Panc1 (cell line): ENCODE results near the gene PSMA7.

Source experiments
- POLR2AphosphoS5 ChIP-seq: IDR thresholded peaks from 2 replicates; pipeline ENCODE4 v1.6.1; 2012; ENCODE audit warnings: mild to moderate bottlenecking, low read depth, low read length, moderate library complexity
- SIN3A ChIP-seq: IDR thresholded peaks from 2 replicates; pipeline ENCODE4 v1.6.1; 2012; ENCODE audit warnings: low read depth, mild to moderate bottlenecking, low read length, moderate library complexity, borderline replicate concordance; ENCODE audit not compliant: insufficient read depth
- TCF7L2 ChIP-seq: IDR thresholded peaks from 2 replicates; pipeline ENCODE4 v1.6.1; 2011; ENCODE audit warnings: mild to moderate bottlenecking, low read depth, low read length, inconsistent platforms
- TF ChIP-seq, protein P1 (sequence below): fragments of 450-650 bp; IDR thresholded peaks from 2 replicates; pipeline ENCODE4 v1.5.1; 2017; ENCODE audit warnings: mild to moderate bottlenecking
- TF ChIP-seq, protein P2 (sequence below), 2 experiments: IDR thresholded peaks; 2 replicates each; pipeline ENCODE4 v1.6.1; 2011 to 2012; ENCODE audit warnings: low read depth in 2 of 2, control low read depth in 1 of 2, low read length in 1 of 2, mild to moderate bottlenecking in 1 of 2, moderate library complexity in 1 of 2; ENCODE audit not compliant: insufficient read depth in 1 of 2

GRCh38 chr20:62117362-62117646 is 25.9 kb downstream of the PSMA7 start:
- TF ChIP-seq, protein P1, sequence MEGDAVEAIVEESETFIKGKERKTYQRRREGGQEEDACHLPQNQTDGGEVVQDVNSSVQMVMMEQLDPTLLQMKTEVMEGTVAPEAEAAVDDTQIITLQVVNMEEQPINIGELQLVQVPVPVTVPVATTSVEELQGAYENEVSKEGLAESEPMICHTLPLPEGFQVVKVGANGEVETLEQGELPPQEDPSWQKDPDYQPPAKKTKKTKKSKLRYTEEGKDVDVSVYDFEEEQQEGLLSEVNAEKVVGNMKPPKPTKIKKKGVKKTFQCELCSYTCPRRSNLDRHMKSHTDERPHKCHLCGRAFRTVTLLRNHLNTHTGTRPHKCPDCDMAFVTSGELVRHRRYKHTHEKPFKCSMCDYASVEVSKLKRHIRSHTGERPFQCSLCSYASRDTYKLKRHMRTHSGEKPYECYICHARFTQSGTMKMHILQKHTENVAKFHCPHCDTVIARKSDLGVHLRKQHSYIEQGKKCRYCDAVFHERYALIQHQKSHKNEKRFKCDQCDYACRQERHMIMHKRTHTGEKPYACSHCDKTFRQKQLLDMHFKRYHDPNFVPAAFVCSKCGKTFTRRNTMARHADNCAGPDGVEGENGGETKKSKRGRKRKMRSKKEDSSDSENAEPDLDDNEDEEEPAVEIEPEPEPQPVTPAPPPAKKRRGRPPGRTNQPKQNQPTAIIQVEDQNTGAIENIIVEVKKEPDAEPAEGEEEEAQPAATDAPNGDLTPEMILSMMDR: no peak
- TF ChIP-seq, protein P2, sequence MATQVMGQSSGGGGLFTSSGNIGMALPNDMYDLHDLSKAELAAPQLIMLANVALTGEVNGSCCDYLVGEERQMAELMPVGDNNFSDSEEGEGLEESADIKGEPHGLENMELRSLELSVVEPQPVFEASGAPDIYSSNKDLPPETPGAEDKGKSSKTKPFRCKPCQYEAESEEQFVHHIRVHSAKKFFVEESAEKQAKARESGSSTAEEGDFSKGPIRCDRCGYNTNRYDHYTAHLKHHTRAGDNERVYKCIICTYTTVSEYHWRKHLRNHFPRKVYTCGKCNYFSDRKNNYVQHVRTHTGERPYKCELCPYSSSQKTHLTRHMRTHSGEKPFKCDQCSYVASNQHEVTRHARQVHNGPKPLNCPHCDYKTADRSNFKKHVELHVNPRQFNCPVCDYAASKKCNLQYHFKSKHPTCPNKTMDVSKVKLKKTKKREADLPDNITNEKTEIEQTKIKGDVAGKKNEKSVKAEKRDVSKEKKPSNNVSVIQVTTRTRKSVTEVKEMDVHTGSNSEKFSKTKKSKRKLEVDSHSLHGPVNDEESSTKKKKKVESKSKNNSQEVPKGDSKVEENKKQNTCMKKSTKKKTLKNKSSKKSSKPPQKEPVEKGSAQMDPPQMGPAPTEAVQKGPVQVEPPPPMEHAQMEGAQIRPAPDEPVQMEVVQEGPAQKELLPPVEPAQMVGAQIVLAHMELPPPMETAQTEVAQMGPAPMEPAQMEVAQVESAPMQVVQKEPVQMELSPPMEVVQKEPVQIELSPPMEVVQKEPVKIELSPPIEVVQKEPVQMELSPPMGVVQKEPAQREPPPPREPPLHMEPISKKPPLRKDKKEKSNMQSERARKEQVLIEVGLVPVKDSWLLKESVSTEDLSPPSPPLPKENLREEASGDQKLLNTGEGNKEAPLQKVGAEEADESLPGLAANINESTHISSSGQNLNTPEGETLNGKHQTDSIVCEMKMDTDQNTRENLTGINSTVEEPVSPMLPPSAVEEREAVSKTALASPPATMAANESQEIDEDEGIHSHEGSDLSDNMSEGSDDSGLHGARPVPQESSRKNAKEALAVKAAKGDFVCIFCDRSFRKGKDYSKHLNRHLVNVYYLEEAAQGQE (IDR thresholded peaks at IDR 0.05; ENCODE audit: insufficient read depth in 1 of 2, low read depth in 2 of 2, low read length in 1 of 2): no peak
- TF ChIP-seq TCF7L2 (no peak), POLR2AphosphoS5 (no peak), SIN3A (no peak)
